Left lung (tissue), 14 donors: ENCODE results near the gene RHCE. TPM values are rescaled to one million over a fixed set of nuclear protein-coding genes. Genes with fewer than 3 reads are reported as not detected.
"Not testable (repeated sequence)": the region's sequence is repeated elsewhere in the genome, so short reads cannot be mapped to it uniquely, and the experiment has no call there.

Source experiments
- ATAC-seq: fragments of 200-7000 bp; cut with Tn5 transposase; one replicate; pipeline ENCODE4 v1.9.1; 2020; ENCODE audit warnings: moderate library complexity
- DNase-seq, 4 donors: peaks; one replicate each; pipeline ENCODE4 v3.0.0-alpha.2; 2013 to 2020
- H3K27ac ChIP-seq, 2 donors: fragments of 200-600 bp; sonication (generic) in 1 of 2; one replicate each; pipeline versions ENCODE4 v1.5.0 to v1.8.0; 2020 to 2021
- H3K27me3 ChIP-seq, 2 donors: fragments of 200-600 bp; sonication (generic) in 1 of 2; one replicate each; pipeline versions ENCODE4 v1.5.0 to v1.8.0; 2020 to 2021
- H3K36me3 ChIP-seq, 2 donors: fragments of 200-600 bp; sonication (generic) in 1 of 2; one replicate each; pipeline versions ENCODE4 v1.5.0 to v1.8.0; 2020 to 2021
- H3K4me1 ChIP-seq, 2 donors: fragments of 200-600 bp; one replicate each; pipeline ENCODE4 v1.8.0; 2021
- H3K4me3 ChIP-seq, 2 donors: fragments of 200-600 bp; sonication (generic) in 1 of 2; one replicate each; pipeline versions ENCODE4 v1.5.0 to v1.8.0; 2020 to 2021; ENCODE audit warnings: mild to moderate bottlenecking in 1 of 2
- H3K9me3 ChIP-seq, 2 donors: fragments of 200-600 bp; sonication (generic) in 1 of 2; one replicate each; pipeline versions ENCODE4 v1.5.0 to v1.8.0; 2020 to 2021
- intact Hi-C, 2 donors: fragments of 100-400 bp; cut with DNase I; formaldehyde crosslinking; loops; one replicate each; pipeline versions ENCODE4 v1.11.2 to v1.14.2; 2022
- long read RNA-seq, 12 donors: library from polyadenylated mRNA in 2 of 12; unstranded in 2 of 12; transcript quantifications; one replicate each; pipeline ENCODE4 v2.0.0 and lab custom pipeline, GENCODE V29; 2019 to 2026
- polyA plus RNA-seq, 6 donors: library from polyadenylated mRNA; unstranded; fragments of 120-200 nt; gene quantifications; one replicate each; pipeline ENCODE4 v1.2.1, GENCODE V29; 2013; ENCODE audit not compliant: insufficient read length in 6 of 6
- total RNA-seq, 2 donors: library from RNA; stranded (reverse); fragmentation: NEBNext Ultra II Directional; extraction: Animal tissue kit (Norgen Biotek cat#: 25700); gene quantifications; one replicate each; pipeline ENCODE4 v1.2.1, GENCODE V29; 2021
- TF ChIP-seq, protein P1 (sequence below), 2 donors: fragments of 200-600 bp; sonication (generic) in 1 of 2; IDR thresholded peaks; one replicate each; pipeline versions ENCODE4 v1.5.0 to v1.8.0; 2021; ENCODE audit warnings: antibody characterized with exemption in 2 of 2
- donor health status: DM: no; HTN: yes; CAD: no.
- donor health status: DM: no; HTN: no; CAD: no.

RHCE gene
- under 1 TPM in 1 of 2 donors, not detected in 1; 0.64 TPM for total RNA-seq
- 1 to 10 TPM; 1.1 to 2.2 (median 1.5) TPM for polyA plus RNA-seq
- long read RNA-seq, donor 1, partial matches to known transcripts: 0 of 1 reads
- long read RNA-seq, donor 1, other reads (novel, unspliced or antisense): 0 of 1 reads
- long read RNA-seq, donor 2: 0 reads
- long read RNA-seq, donor 3, partial matches to known transcripts: 0 of 1 reads
- long read RNA-seq, donor 3, other reads (novel, unspliced or antisense): 0 of 1 reads
- long read RNA-seq, donor 4: 0 reads
- long read RNA-seq, donor 5: 0 reads
- long read RNA-seq, donor 6: 0 reads
- long read RNA-seq, donor 7, partial matches to known transcripts: 0 of 1 reads
- long read RNA-seq, donor 7, other reads (novel, unspliced or antisense): 0 of 1 reads
- long read RNA-seq, donor 8: 0 reads
- long read RNA-seq, donor 9: 0 reads
- long read RNA-seq, donor 10: 0 reads
- long read RNA-seq, donor 11: 0 reads
- long read RNA-seq, donor 12: 0 reads

DNA sequence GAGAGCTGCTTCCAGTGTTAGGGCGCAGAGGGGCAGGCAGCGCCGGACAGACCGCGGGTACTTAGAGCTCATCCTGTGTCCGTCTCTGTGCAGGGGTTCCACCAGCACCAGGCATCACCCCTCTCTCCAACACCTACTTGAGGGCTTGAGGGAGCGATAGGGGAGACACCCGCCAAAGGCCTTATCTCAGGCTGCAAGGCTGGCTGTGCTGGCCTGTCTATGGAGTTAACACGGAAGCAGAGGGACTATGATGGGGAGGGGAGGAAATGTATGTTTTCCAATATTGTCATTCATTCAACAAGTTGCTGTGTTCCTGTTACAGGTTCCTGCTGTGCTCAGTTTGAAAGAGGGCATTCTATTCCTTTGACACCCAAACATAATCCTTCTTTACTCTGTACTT, at the start of gene RHCE:
RHCE (minus strand) TSS at position 111 of the 400 bp plus-strand sequence; CDS start at position 72, 39 bp downstream.
- H3K9me3 ChIP-seq, H3K27ac ChIP-seq, H3K4me1 ChIP-seq, ATAC-seq, intact Hi-C loops, H3K27me3 ChIP-seq, H3K36me3 ChIP-seq, H3K4me3 ChIP-seq, DNase-seq: not testable (repeated sequence)

DNA sequence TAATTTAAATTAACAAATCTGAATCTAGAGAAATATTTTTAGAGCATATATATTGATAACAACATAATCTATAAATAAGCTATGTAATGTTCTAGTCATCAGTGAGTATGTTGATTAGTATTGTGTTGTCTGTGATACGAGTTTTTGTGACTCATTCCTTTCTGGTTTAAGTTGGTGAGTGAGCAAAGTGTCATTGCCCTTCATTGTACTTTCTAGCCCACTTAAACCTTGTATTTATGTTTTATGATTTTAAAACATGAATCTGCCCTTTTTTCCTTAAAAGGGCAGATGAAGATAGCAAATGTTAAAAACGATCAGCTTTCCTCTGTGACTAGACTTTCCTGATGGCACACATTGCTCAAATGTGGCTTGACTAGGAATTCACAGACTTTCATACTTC, 48.6 kb upstream of the RHCE start:
- Histone ChIP-seq H3K36me3 (no peaks in the 10 kb centered on the region), H3K9me3 (no peaks in the 10 kb centered on the region), H3K4me3 (no peak overlapping the region), H3K27ac (no peak overlapping the region), H3K4me1 (peaks cover 0 to 3% of the 10 kb centered on the region in 2 donors), H3K27me3 (no peaks in the 10 kb centered on the region)
- TF ChIP-seq, protein P1, sequence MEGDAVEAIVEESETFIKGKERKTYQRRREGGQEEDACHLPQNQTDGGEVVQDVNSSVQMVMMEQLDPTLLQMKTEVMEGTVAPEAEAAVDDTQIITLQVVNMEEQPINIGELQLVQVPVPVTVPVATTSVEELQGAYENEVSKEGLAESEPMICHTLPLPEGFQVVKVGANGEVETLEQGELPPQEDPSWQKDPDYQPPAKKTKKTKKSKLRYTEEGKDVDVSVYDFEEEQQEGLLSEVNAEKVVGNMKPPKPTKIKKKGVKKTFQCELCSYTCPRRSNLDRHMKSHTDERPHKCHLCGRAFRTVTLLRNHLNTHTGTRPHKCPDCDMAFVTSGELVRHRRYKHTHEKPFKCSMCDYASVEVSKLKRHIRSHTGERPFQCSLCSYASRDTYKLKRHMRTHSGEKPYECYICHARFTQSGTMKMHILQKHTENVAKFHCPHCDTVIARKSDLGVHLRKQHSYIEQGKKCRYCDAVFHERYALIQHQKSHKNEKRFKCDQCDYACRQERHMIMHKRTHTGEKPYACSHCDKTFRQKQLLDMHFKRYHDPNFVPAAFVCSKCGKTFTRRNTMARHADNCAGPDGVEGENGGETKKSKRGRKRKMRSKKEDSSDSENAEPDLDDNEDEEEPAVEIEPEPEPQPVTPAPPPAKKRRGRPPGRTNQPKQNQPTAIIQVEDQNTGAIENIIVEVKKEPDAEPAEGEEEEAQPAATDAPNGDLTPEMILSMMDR (IDR thresholded peaks at IDR 0.05): no peak
- ATAC-seq (no peak), DNase-seq (no peak)
- intact Hi-C loops: no loop called here

GRCh38 chr1:25468033-25468432, 47.4 kb upstream of the RHCE start:
- ATAC-seq (peak; percentile 37), DNase-seq (peak in 2 of 4 donors; percentile 12 to 37)
- TF ChIP-seq, protein P1 (IDR thresholded peaks at IDR 0.05): no peak
- peaks cover 0 to 3% of the 10 kb centered on the region in 2 donors for H3K4me1 ChIP-seq
- no peaks in the 10 kb centered on the region for H3K27me3 ChIP-seq
- H3K9me3 ChIP-seq: no peaks in the 10 kb centered on the region
- H3K36me3 ChIP-seq: no peaks in the 10 kb centered on the region
- H3K4me3 ChIP-seq: no peak overlapping the region
- intact Hi-C loops: no loop called here
- no peak overlapping the region for H3K27ac ChIP-seq

DNA sequence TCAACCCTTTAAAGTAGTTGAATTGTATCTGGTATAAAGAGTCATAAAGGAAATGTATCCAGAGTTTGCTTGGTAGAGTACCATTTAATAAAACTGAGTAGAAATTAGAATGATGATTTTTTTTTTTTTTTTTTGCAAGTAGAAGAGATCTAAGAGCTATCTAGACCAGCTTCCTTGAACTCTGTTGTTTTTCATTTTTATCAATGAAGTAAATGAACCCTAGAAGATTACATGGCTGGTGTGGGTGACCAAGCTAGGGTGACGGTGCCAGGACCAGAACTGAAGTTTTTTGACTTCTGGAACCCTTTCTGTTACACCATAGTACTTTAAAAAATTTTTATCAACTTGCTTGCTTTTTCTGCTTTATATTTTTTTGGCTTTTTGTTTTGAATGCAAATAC, 47.0 kb upstream of the RHCE start:
- no peak overlapping the region for H3K4me3 ChIP-seq
- intact Hi-C loops: no loop called here
- peaks cover 0 to 3% of the 10 kb centered on the region in 2 donors for H3K4me1 ChIP-seq
- TF ChIP-seq, protein P1 (IDR thresholded peaks at IDR 0.05): no peak
- ATAC-seq: no peak
- no peak for DNase-seq
- H3K27ac ChIP-seq: no peak overlapping the region
- H3K27me3 ChIP-seq: no peaks in the 10 kb centered on the region
- H3K36me3 ChIP-seq: no peaks in the 10 kb centered on the region
- H3K9me3 ChIP-seq: no peaks in the 10 kb centered on the region

- ATAC-seq (no peak), DNase-seq (no peak)
- H3K27me3 ChIP-seq: no peaks in the 10 kb centered on the region
- H3K4me3 ChIP-seq: no peak overlapping the region
- H3K9me3 ChIP-seq: no peaks in the 10 kb centered on the region
- H3K4me1 ChIP-seq: peaks cover 0 to 3% of the 10 kb centered on the region in 2 donors
- TF ChIP-seq, protein P1 (IDR thresholded peaks at IDR 0.05): no peak
- H3K36me3 ChIP-seq: no peaks in the 10 kb centered on the region
- no peak overlapping the region for H3K27ac ChIP-seq
- intact Hi-C loops: no loop called here
Observed at GRCh38 chr1:25467193-25467592, 46.6 kb upstream of the RHCE start.
